IMR-90 (cell line): ENCODE measurements around the gene FOXL1. TPM values are rescaled to one million over a fixed set of nuclear protein-coding genes. Genes with fewer than 3 reads are reported as not detected.

ENCODE experiments used
- ATAC-seq: fragments of 200-7000 bp; cut with Tn5 transposase; 2 replicates; pipeline ENCODE4 v1.9.1; 2020; ENCODE audit warnings: low read depth, mild to moderate bottlenecking, moderate library complexity
- BruUV-seq: library from RNA; stranded (reverse); fragments of 400-500 nt; replicated peaks from 2 replicates; lab custom pipeline; 2021; lab: Mats Ljungman, UMichigan
- CTCF ChIA-PET: fragments of 300-600 bp; formaldehyde crosslinking; extraction: SDS; loops from one replicate; lab custom pipeline; 2021; ENCODE audit warnings: antibody characterized with exemption; lab: Yijun Ruan, JAX
- POLR2A ChIA-PET: fragments of 300-600 bp; sonication (Branson Sonifier 250); formaldehyde crosslinking; loops from one replicate; lab custom pipeline; 2022; ENCODE audit warnings: antibody characterized with exemption; ENCODE audit not compliant: unreplicated experiment; lab: Charles Lee
- DNase-seq: peaks from one replicate; pipeline ENCODE4 v3.0.0; 2013
- H2AFZ ChIP-seq: replicated peaks from 2 replicates; pipeline ENCODE3; 2013; ENCODE audit warnings: low read length, mild to moderate bottlenecking; ENCODE audit not compliant: poor library complexity
- H2AK5ac ChIP-seq: 2 replicates; pipeline ENCODE4 v1.6.1; 2013; ENCODE audit warnings: low read depth, low read length, inconsistent platforms
- H2AK9ac ChIP-seq: replicated peaks from 2 replicates; pipeline ENCODE3; 2013; ENCODE audit warnings: mild to moderate bottlenecking, low read depth, low read length, moderate library complexity; ENCODE audit not compliant: poor library complexity
- H2BK120ac ChIP-seq: 2 replicates; pipeline ENCODE4 v1.6.1; 2013; ENCODE audit warnings: low read depth, low read length, inconsistent platforms
- H2BK15ac ChIP-seq: 3 replicates; pipeline ENCODE4 v1.6.1; 2013; ENCODE audit warnings: low read depth, low read length, inconsistent platforms
- H2BK20ac ChIP-seq: 2 replicates; pipeline ENCODE4 v1.6.1; 2013; ENCODE audit warnings: low read depth, mild to moderate bottlenecking, inconsistent platforms, low read length, moderate library complexity
- H2BK5ac ChIP-seq: 2 replicates; pipeline ENCODE4 v1.6.1; 2013; ENCODE audit warnings: mild to moderate bottlenecking, low read depth, low read length, inconsistent platforms; ENCODE audit not compliant: poor library complexity, severe bottlenecking
- H3K14ac ChIP-seq: replicated peaks from 2 replicates; pipeline ENCODE4 v1.6.1; 2013; ENCODE audit warnings: low read depth, low read length, inconsistent platforms
- H3K18ac ChIP-seq: 2 replicates; pipeline ENCODE4 v1.6.1; 2013; ENCODE audit warnings: low read depth, low read length, control low read depth
- H3K23ac ChIP-seq: 2 replicates; pipeline ENCODE4 v1.6.1; 2013; ENCODE audit warnings: low read depth, low read length, inconsistent platforms
- H3K27ac ChIP-seq: 2 replicates; pipeline ENCODE4 v1.5.1; 2013; ENCODE audit warnings: mild to moderate bottlenecking, control low read depth, low read length; ENCODE audit not compliant: insufficient read depth
- H3K27me3 ChIP-seq: 2 replicates; pipeline ENCODE4 v1.6.1; 2013; ENCODE audit warnings: low read length; ENCODE audit not compliant: control insufficient read depth, insufficient read depth
- H3K36me3 ChIP-seq: 2 replicates; pipeline ENCODE4 v1.6.1; 2013; ENCODE audit warnings: low read length, mixed read lengths; ENCODE audit not compliant: control insufficient read depth, insufficient read depth
- H3K4ac ChIP-seq: 2 replicates; pipeline ENCODE4 v1.6.1; 2013; ENCODE audit warnings: low read depth, low read length, inconsistent platforms
- H3K4me1 ChIP-seq: 2 replicates; pipeline ENCODE4 v1.6.1; 2013; ENCODE audit warnings: low read length, mixed read lengths; ENCODE audit not compliant: control insufficient read depth, insufficient read depth
- H3K4me2 ChIP-seq: 2 replicates; pipeline ENCODE4 v1.6.1; 2013; ENCODE audit warnings: low read depth, mild to moderate bottlenecking, control low read depth, low read length, moderate library complexity
- H3K4me3 ChIP-seq: 2 replicates; pipeline ENCODE4 v1.5.1; 2013; ENCODE audit warnings: low read depth, mild to moderate bottlenecking, control low read depth, low read length, moderate library complexity; ENCODE audit not compliant: insufficient read depth
- H3K56ac ChIP-seq: 2 replicates; pipeline ENCODE4 v1.6.1; 2013; ENCODE audit warnings: low read length, inconsistent platforms; ENCODE audit not compliant: insufficient read depth; ENCODE audit errors: extremely low read depth
- H3K79me1 ChIP-seq, 2 experiments: 2 replicates each; pipeline ENCODE4 v1.6.1; 2013; ENCODE audit warnings: low read length in 2 of 2, inconsistent platforms in 1 of 2, low read depth in 1 of 2
- H3K9ac ChIP-seq: 2 replicates; pipeline ENCODE4 v1.6.1; 2013; ENCODE audit warnings: low read depth, low read length, control low read depth
- H3K9me1 ChIP-seq: 2 replicates; pipeline ENCODE4 v1.6.1; 2013; ENCODE audit warnings: low read length, inconsistent platforms; ENCODE audit not compliant: insufficient read depth
- H3K9me3 ChIP-seq: 2 replicates; pipeline ENCODE4 v1.6.1; 2013; ENCODE audit warnings: low read length; ENCODE audit not compliant: control insufficient read depth, insufficient read depth
- H4K20me1 ChIP-seq: 2 replicates; pipeline ENCODE4 v1.6.1; 2013; ENCODE audit warnings: low read length, inconsistent platforms; ENCODE audit not compliant: insufficient read depth
- H4K5ac ChIP-seq: 2 replicates; pipeline ENCODE4 v1.6.1; 2013; ENCODE audit warnings: mild to moderate bottlenecking, low read depth, low read length, control low read depth
- H4K8ac ChIP-seq, 2 experiments: 2 replicates each; pipeline ENCODE4 v1.6.1; 2013; ENCODE audit warnings: low read depth in 2 of 2, low read length in 2 of 2, control low read depth in 1 of 2, inconsistent platforms in 1 of 2
- H4K91ac ChIP-seq: 2 replicates; pipeline ENCODE4 v1.6.1; 2013; ENCODE audit warnings: low read depth, low read length, inconsistent platforms; ENCODE audit not compliant: insufficient read depth
- BHLHE40 ChIP-seq: fragments of 150-350 bp; IDR thresholded peaks from 2 replicates; pipeline ENCODE4 v1.6.1; 2016; ENCODE audit warnings: mild to moderate bottlenecking, low read depth, low read length
- CEBPB ChIP-seq: IDR thresholded peaks from 2 replicates; pipeline ENCODE4 v1.6.1; 2012; ENCODE audit warnings: low read depth, low read length, improper control_type of control experiment
- CTCF ChIP-seq: conservative IDR thresholded peaks from 2 replicates; pipeline ENCODE4 v1.5.1; 2012; ENCODE audit warnings: mild to moderate bottlenecking, low read depth, low read length, improper control_type of control experiment
- ELK1 ChIP-seq: fragments of 150-350 bp; IDR thresholded peaks from 2 replicates; pipeline ENCODE4 v1.6.1; 2016; ENCODE audit warnings: low read depth, mild to moderate bottlenecking, low read length, moderate library complexity, borderline replicate concordance
- FOS ChIP-seq: fragments of 150-350 bp; IDR thresholded peaks from 2 replicates; pipeline ENCODE4 v1.6.1; 2016; ENCODE audit warnings: low read depth, low read length
- MAZ ChIP-seq: IDR thresholded peaks from 2 replicates; pipeline ENCODE4 v1.6.1; 2012; ENCODE audit warnings: low read depth, mild to moderate bottlenecking, low read length, improper control_type of control experiment, moderate library complexity, borderline replicate concordance
- MXI1 ChIP-seq: IDR thresholded peaks from 2 replicates; pipeline ENCODE4 v1.6.1; 2012; ENCODE audit warnings: low read depth, mild to moderate bottlenecking, low read length, moderate library complexity, borderline replicate concordance
- NFE2L2 ChIP-seq: fragments of 150-350 bp; IDR thresholded peaks from 2 replicates; pipeline ENCODE4 v1.6.1; 2016; ENCODE audit warnings: low read depth, mild to moderate bottlenecking, low read length
- POLR2A ChIP-seq: IDR thresholded peaks from 2 replicates; pipeline ENCODE4 v1.6.1; 2012; ENCODE audit warnings: mild to moderate bottlenecking, low read depth, low read length
- RAD21 ChIP-seq: IDR thresholded peaks from 2 replicates; pipeline ENCODE4 v1.6.1; 2012; ENCODE audit warnings: low read length, improper control_type of control experiment
- RCOR1 ChIP-seq: IDR thresholded peaks from 2 replicates; pipeline ENCODE4 v1.6.1; 2012; ENCODE audit warnings: mild to moderate bottlenecking, low read length, improper control_type of control experiment; ENCODE audit not compliant: insufficient replicate concordance
- RFX5 ChIP-seq: IDR thresholded peaks from 2 replicates; pipeline ENCODE4 v1.8.0; 2012; ENCODE audit warnings: low read depth, mild to moderate bottlenecking, low read length, moderate library complexity
- SMC3 ChIP-seq: fragments of 150-350 bp; IDR thresholded peaks from 2 replicates; pipeline ENCODE4 v1.6.1; 2016; ENCODE audit warnings: low read depth, mild to moderate bottlenecking, antibody characterized with exemption, low read length, moderate library complexity
- WGBS, 2 experiments: methylation state at CpG; one replicate each; pipeline versions ENCODE4 v1.1.5 to v1.1.7; 2013; ENCODE audit warnings: missing lambda C conversion rate in 2 of 2; ENCODE audit not compliant: insufficient read length in 1 of 2; ENCODE audit errors: extremely low coverage in 2 of 2; 5-methylcytosine and 5-hydroxymethylcytosine counted together
- dilution Hi-C: fragments of 300-500 bp; cut with HindIII; formaldehyde crosslinking; loops from one replicate; pipeline ENCODE4 v1.14.3; 2018; ENCODE audit warnings: low sequenced_read_pairs; ENCODE audit not compliant: unreplicated experiment
- in situ Hi-C: fragments of 300-500 bp; cut with MboI; formaldehyde crosslinking; loops from 3 replicates; pipeline ENCODE4 v1.14.3; 2019; ENCODE audit warnings: low sequenced_read_pairs, inconsistent platforms, mixed read lengths
- intact Hi-C: fragments of 100-400 bp; cut with micrococcal nuclease; formaldehyde crosslinking; loops from 2 replicates; pipeline ENCODE4 v1.10.0; 2022
- polyA plus RNA-seq, 3 experiments: library from polyadenylated mRNA; depleted of rRNA; stranded (reverse); fragments of >200 nt; gene quantifications; 2 replicates each; pipeline ENCODE4 v1.2.3, GENCODE V29; 2012; ENCODE audit warnings: low replicate concordance in 1 of 3
- total RNA-seq: library from RNA; depleted of rRNA; stranded (reverse); fragments of >200 nt; gene quantifications from 2 replicates; pipeline ENCODE4 v1.2.3, GENCODE V29; 2012

FOXL1 gene
- total and polyA plus RNA-seq, 2 of the 4 experiments (the other 2 are of a cell fraction) = 15.2 to 25.8 TPM

DNA sequence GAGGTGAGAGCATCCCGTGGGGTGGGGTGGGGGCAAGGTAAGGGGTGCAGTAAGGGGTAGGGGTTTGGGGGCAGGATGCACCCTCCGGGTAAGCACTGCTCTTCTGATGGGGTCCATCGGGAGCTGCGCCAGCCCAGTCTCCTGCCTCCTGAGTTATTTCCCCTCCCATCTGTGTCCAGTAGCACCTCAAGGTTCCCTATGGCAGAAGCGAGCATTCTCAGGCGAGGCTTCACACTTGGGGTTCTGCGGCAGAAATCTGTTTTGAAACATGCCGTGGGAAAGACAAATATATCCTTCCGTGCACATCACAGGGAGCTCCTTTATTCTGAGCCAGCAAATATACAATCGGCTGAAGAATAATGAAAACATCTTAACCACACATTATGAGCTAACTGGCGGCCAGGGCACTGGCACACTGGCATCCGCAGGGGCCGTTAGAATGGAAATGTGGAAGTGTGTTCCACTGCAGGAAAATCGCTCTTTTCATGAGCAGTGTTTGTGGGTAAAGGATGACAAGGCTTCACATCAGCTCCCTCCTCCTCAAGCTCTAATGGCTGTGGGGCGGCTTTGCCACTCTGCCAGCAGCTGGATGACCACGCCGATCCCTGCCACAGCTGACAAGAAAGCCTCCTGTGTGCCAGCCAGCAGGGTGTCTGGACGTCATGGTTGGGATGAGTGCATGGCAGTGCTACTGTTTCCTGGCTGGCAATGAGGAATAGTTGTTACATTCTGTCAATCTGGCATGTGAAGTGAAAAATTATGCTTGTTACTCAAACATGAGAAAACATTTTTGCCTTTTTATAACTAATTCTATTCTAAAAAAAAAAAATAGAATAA is 43.4 kb upstream of the FOXL1 start:
- H3K23ac ChIP-seq = no peak overlapping the region
- no peak overlapping the region for H3K4ac ChIP-seq
- H2BK15ac ChIP-seq = no peak overlapping the region
- no peak overlapping the region for H2AK9ac ChIP-seq
- no peak overlapping the region for H2AK5ac ChIP-seq
- peaks cover 28% of the 10 kb centered on the region for H3K36me3 ChIP-seq
- no peak overlapping the region for H3K9ac ChIP-seq
- H3K79me1 ChIP-seq = no peaks in the 10 kb centered on the region
- no peak for ATAC-seq
- WGBS, 2 experiments = 100% methylated on average over 1 of the region's 18 CpGs; no CpG with 5 or more reads in 1 of the 2 experiments
- H2BK20ac ChIP-seq = no peak overlapping the region
- H4K91ac ChIP-seq = no peak overlapping the region
- no peaks in the 10 kb centered on the region for H3K27me3 ChIP-seq
- no peaks in the 10 kb centered on the region for H3K4me1 ChIP-seq
- no peaks in the 10 kb centered on the region for H4K20me1 ChIP-seq
- H3K4me2 ChIP-seq = no peak overlapping the region
- ChIA-PET POLR2A (no interaction called here), CTCF (no interaction called here)
- H3K14ac ChIP-seq = no peak overlapping the region
- H3K4me3 ChIP-seq = no peak overlapping the region
- TF ChIP-seq BHLHE40 (no peak), POLR2A (no peak), CEBPB (no peak), CTCF (no peak), RAD21 (no peak), MAZ (no peak), RCOR1 (no peak), FOS (no peak), RFX5 (no peak), ELK1 (no peak), MXI1 (no peak), NFE2L2 (no peak), SMC3 (no peak)
- no peaks in the 10 kb centered on the region for H3K9me1 ChIP-seq
- no peak overlapping the region for H4K5ac ChIP-seq
- no peak overlapping the region for H3K27ac ChIP-seq
- no peak overlapping the region for H2AFZ ChIP-seq
- no peak overlapping the region for H2BK120ac ChIP-seq
- dilution Hi-C loops (no loop called here), in situ Hi-C loops (no loop called here), intact Hi-C loops (no loop called here)
- no peak overlapping the region for H3K18ac ChIP-seq
- no peak overlapping the region for H2BK5ac ChIP-seq
- H4K8ac ChIP-seq = no peak overlapping the region
- DNase-seq = no peak
- BruUV-seq = no TSS peak
- no peak overlapping the region for H3K56ac ChIP-seq
- H3K9me3 ChIP-seq = no peaks in the 10 kb centered on the region
